Measurements from ENCODE around the gene BRAP. TPM values are rescaled to one million over a fixed set of nuclear protein-coding genes. Genes with fewer than 3 reads are reported as not detected.
A peak's percentile ranks its signal among the peaks of the same experiment; 100 is the strongest.
"Not testable (repeated sequence)": the region's sequence is repeated elsewhere in the genome, so short reads cannot be mapped to it uniquely, and the experiment has no call there.

BRAP gene
- total RNA-seq, 6 experiments from 2014 or later: 15.0 to 19.5 (median 17.8) TPM

GRCh38 chr12:111720457-111720856 lies 34.7 kb upstream of the BRAP start:
- Mint-ChIP-seq H3K4me3 (no peak overlapping the region), H3K9me3 (no peaks in the 10 kb centered on the region), H3K27me3 (ENCODE audit: insufficient read depth) (no peaks in the 10 kb centered on the region), H3K4me1 (ENCODE audit: low read depth) (no peaks in the 10 kb centered on the region), H3K27ac (no peak overlapping the region), H3K36me3 (ENCODE audit: low read depth) (0 out of 2 replicates have a peak, but pooled peaks cover 12% of the 10 kb centered on the region)
- TF ChIP-seq, protein P1, sequence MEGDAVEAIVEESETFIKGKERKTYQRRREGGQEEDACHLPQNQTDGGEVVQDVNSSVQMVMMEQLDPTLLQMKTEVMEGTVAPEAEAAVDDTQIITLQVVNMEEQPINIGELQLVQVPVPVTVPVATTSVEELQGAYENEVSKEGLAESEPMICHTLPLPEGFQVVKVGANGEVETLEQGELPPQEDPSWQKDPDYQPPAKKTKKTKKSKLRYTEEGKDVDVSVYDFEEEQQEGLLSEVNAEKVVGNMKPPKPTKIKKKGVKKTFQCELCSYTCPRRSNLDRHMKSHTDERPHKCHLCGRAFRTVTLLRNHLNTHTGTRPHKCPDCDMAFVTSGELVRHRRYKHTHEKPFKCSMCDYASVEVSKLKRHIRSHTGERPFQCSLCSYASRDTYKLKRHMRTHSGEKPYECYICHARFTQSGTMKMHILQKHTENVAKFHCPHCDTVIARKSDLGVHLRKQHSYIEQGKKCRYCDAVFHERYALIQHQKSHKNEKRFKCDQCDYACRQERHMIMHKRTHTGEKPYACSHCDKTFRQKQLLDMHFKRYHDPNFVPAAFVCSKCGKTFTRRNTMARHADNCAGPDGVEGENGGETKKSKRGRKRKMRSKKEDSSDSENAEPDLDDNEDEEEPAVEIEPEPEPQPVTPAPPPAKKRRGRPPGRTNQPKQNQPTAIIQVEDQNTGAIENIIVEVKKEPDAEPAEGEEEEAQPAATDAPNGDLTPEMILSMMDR (IDR thresholded peaks at IDR 0.05): no peak
- no peak for DNase-seq

- H3K4me3 Mint-ChIP-seq; DNase-seq; H3K27ac Mint-ChIP-seq; H3K9me3 Mint-ChIP-seq; H3K4me1 Mint-ChIP-seq (ENCODE audit: low read depth); H3K27me3 Mint-ChIP-seq (ENCODE audit: insufficient read depth): not testable (repeated sequence)
- H3K36me3 Mint-ChIP-seq (ENCODE audit: low read depth): 0 out of 2 replicates have a peak, but pooled peaks cover 15% of the 10 kb centered on the region
Measured at GRCh38 chr12:111719316-111719715, 33.6 kb upstream of the BRAP start.

GRCh38 chr12:111715279-111715678 lies 29.5 kb upstream of the BRAP start:
- Mint-ChIP-seq H3K27ac (peak overlapping the region; percentile 15; the same call in 1 of the 2 replicates), H3K4me1 (ENCODE audit: low read depth) (no peaks in the 10 kb centered on the region), H3K4me3 (no peak overlapping the region), H3K9me3 (no peaks in the 10 kb centered on the region), H3K27me3 (ENCODE audit: insufficient read depth) (no peaks in the 10 kb centered on the region), H3K36me3 (ENCODE audit: low read depth) (peaks cover 26% of the 10 kb centered on the region)
- TF ChIP-seq, protein P1 (IDR thresholded peaks at IDR 0.05): no peak
- DNase-seq: peak; percentile 2

- Mint-ChIP-seq H3K4me3 (no peak overlapping the region), H3K9me3 (no peaks in the 10 kb centered on the region), H3K27me3 (ENCODE audit: insufficient read depth) (no peaks in the 10 kb centered on the region), H3K27ac (no peak overlapping the region), H3K4me1 (ENCODE audit: low read depth) (no peaks in the 10 kb centered on the region), H3K36me3 (ENCODE audit: low read depth) (peaks cover 6% of the 10 kb centered on the region; the same call in 1 of the 2 replicates)
- TF ChIP-seq, protein P1 (IDR thresholded peaks at IDR 0.05): no peak
- no peak for DNase-seq
Measured at GRCh38 chr12:111706145-111706544, 20.4 kb upstream of the BRAP start.

DNA sequence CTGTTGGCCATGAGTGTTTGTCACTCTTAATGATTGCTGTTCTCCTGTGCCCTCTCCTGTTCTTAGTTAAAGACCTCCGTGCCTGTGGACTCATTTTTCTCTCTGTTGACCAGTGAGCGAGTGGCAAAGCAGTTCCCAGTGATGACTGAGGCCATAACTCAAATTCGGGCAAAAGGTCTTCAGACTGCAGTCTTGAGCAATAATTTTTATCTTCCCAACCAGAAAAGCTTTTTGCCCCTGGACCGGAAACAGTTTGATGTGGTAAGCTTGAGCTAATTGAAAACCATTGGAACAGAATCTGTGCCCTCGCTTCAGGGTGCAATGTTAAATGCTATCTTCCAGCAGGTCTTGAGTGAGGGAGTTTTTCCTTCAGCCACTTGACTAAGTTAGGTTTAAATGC lies 19.9 kb upstream of the BRAP start:
- H3K27ac Mint-ChIP-seq: no peak overlapping the region
- no peaks in the 10 kb centered on the region for H3K4me1 Mint-ChIP-seq (ENCODE audit: low read depth)
- no peaks in the 10 kb centered on the region for H3K27me3 Mint-ChIP-seq (ENCODE audit: insufficient read depth)
- TF ChIP-seq, protein P1 (IDR thresholded peaks at IDR 0.05): no peak
- DNase-seq: no peak
- H3K9me3 Mint-ChIP-seq: no peaks in the 10 kb centered on the region
- peaks cover 6% of the 10 kb centered on the region; the same call in 1 of the 2 replicates for H3K36me3 Mint-ChIP-seq (ENCODE audit: low read depth)
- H3K4me3 Mint-ChIP-seq: no peak overlapping the region

- no peak overlapping the region for H3K4me3 Mint-ChIP-seq
- H3K4me1 Mint-ChIP-seq (ENCODE audit: low read depth): no peaks in the 10 kb centered on the region
- DNase-seq: no peak
- H3K9me3 Mint-ChIP-seq: no peaks in the 10 kb centered on the region
- no peaks in the 10 kb centered on the region; the same call in 1 of the 2 replicates for H3K27me3 Mint-ChIP-seq (ENCODE audit: insufficient read depth)
- H3K27ac Mint-ChIP-seq: no peak overlapping the region
- TF ChIP-seq, protein P1 (IDR thresholded peaks at IDR 0.05): no peak
- H3K36me3 Mint-ChIP-seq (ENCODE audit: low read depth): no peaks in the 10 kb centered on the region; the same call in 1 of the 2 replicates
Measured at GRCh38 chr12:111699962-111700361, 14.2 kb upstream of the BRAP start.

Measured in HFFc6 (cell line).